GM18873 (cell line): ENCODE measurements around the gene AVPR1B.

Source experiments
- ATAC-seq: cut with Tn5 transposase; IDR thresholded peaks from one replicate; pipeline ENCODE4 v1.9.1; 2021; ENCODE audit warnings: mild to moderate bottlenecking, moderate library complexity, moderate number of reproducible peaks; ENCODE audit not compliant: unreplicated experiment, low FRiP score

The AVPR1B gene

GRCh38 chr1:206112600-206113301 lies 4.4 kb downstream of the AVPR1B start:
- ATAC-seq: no peak

GRCh38 chr1:206111271-206111927 lies 5.8 kb downstream of the AVPR1B start:
- no peak for ATAC-seq

- ATAC-seq: no peak
Observed at GRCh38 chr1:206110820-206111219, 6.4 kb downstream of the AVPR1B start.

- no peak for ATAC-seq
Observed at GRCh38 chr1:206110161-206110560, 7.0 kb downstream of the AVPR1B start.

GRCh38 chr1:206109718-206110117 lies 7.5 kb downstream of the AVPR1B start:
- no peak for ATAC-seq

- no peak for ATAC-seq
Observed at GRCh38 chr1:206108635-206109034, 8.6 kb downstream of the AVPR1B start.

GRCh38 chr1:206107168-206107544 lies 10.0 kb downstream of the AVPR1B start:
- ATAC-seq: no peak

- no peak for ATAC-seq
Observed at GRCh38 chr1:206106328-206107167, 10.6 kb downstream of the AVPR1B start.

- ATAC-seq: no peak
Observed at GRCh38 chr1:206105464-206105995, 11.7 kb downstream of the AVPR1B start.

GRCh38 chr1:206103979-206104378 lies 13.2 kb downstream of the AVPR1B start:
- no peak for ATAC-seq

GRCh38 chr1:206102292-206102936 lies 14.8 kb downstream of the AVPR1B start:
- no peak for ATAC-seq

GRCh38 chr1:206101351-206102045 lies 15.7 kb downstream of the AVPR1B start:
- no peak for ATAC-seq

- ATAC-seq: no peak
Observed at GRCh38 chr1:206100226-206100815, 16.9 kb downstream of the AVPR1B start.

- no peak for ATAC-seq
Observed at GRCh38 chr1:206098242-206098919, 18.8 kb downstream of the AVPR1B start.

GRCh38 chr1:206097381-206097780 lies 19.8 kb downstream of the AVPR1B start:
- ATAC-seq: no peak

GRCh38 chr1:206094024-206094423 lies 23.2 kb downstream of the AVPR1B start:
- ATAC-seq: no peak

GRCh38 chr1:206089341-206089740 lies 27.8 kb downstream of the AVPR1B start:
- ATAC-seq: no peak

GRCh38 chr1:206087091-206087490 lies 30.1 kb downstream of the AVPR1B start:
- ATAC-seq: no peak

- no peak for ATAC-seq
Observed at GRCh38 chr1:206083750-206084149, 33.4 kb downstream of the AVPR1B start.
